GM21619 (cell line): ENCODE results near the gene FBXL16.

Experiments
- ATAC-seq: cut with Tn5 transposase; IDR thresholded peaks from one replicate; pipeline ENCODE4 v1.9.1; 2021; ENCODE audit not compliant: unreplicated experiment

The FBXL16 gene

DNA sequence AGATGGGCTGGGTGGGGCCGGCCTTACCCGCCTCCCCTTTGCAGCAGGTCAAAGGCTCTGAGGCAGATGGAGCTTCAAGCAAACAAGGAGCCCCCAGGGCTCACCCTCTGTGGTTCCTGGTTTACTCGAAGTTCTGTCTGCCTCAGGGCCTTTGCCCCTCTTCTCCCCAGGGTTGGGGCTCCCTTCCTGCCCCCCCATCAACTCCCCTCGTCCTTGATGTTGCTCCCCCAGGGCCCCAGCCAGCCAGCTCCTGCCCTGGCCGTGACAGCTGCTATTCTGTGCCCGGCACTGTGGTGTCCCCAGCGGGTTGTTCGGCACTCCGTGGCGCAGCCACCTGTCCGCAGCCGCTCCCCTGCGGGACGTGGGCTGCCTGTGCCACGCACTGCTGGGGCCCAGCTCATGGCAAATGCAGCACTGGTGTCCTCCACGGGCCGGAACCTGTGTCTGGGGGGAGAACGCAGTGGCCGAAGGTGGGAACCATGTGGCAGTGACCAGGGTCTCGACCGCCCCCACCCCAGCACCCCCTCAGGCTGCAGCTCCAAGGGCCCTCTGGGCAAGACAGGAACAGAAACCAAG is 5.0 kb upstream of the FBXL16 start:
- ATAC-seq, result no peak

DNA sequence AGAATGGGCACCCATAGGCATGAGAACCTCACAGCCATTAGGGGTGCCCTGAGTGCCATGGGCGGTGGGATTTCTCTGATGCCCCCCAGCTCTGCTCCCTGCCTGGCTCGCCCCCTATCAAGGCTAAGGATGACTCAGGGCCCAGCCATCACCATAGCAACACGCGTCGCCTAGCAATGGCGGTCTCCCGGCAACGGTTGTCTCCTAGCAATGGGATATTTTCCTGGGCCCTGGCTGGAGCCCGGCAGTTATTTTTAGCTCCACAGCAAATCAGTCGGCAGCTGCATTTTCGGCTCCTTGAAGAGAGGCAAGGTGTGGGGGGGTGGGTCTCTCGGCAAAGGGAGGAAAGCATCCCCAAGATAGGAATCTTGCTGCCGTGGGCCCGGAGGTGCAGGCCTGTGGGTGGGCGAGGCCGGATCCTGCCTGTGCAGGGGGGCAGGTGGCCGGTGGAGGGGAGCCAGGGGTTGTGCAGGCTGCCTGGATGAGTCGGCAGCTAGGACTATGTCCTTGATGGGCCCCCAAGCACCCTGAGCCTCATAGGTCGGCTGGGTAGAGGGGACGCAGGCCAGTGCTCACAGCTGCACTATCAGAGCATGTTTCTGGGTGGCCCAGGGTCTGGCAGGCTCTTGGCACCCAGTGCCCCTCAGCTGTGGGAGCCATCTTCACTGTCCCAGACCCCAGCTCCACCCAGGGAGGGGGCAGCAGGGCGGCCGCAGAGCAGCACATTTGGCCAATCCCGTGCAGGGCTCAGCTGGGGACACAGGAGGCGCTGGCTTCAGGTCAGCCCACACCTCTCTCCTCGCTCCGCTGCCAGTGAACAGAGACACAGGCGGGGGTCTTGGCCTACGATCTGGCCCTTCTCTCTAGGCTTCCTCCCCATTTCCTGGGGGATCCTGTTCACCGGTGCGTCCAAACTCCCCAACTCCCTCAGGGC is 4.2 kb upstream of the FBXL16 start:
- no peak for ATAC-seq

DNA sequence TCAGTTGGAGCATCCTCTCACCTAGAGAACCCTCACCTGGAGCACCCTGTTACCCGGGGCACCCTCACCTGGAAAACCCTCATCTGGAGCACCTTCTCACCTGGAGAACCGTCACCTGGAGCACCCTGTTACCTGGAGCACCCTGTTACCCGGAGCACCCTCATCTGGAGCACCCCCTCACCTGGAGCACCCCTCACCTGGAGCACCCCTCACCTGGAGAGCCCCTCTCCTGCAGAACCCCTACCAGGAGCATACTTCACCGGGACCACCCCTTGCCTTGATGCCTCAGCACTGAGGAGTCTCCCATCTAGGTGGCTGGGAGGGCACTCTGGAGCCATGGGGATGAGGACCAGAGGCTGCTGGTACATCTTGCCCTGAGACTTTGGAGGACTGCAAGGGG is 3.4 kb upstream of the FBXL16 start:
- ATAC-seq, result no peak

DNA sequence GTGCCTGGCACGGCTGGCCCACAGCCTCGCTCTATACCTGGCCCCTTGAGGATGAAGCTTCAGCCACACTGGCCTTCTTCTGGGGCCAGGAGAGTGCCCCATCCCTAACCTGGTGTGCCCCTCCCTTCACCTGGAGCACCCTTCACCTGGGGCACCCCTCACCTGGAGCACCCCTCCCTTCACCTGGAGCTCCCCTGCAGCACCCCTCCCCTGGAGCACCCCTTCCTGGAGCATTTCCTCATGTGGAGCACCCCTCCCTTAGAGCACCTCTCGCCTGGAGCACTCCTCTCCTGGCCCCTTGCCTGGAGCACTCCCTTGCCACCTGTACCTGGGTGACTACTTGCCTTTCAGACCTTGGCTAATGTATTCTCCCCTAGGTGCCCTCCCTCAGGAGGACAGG is 2.4 kb upstream of the FBXL16 start:
- ATAC-seq, result no peak

DNA sequence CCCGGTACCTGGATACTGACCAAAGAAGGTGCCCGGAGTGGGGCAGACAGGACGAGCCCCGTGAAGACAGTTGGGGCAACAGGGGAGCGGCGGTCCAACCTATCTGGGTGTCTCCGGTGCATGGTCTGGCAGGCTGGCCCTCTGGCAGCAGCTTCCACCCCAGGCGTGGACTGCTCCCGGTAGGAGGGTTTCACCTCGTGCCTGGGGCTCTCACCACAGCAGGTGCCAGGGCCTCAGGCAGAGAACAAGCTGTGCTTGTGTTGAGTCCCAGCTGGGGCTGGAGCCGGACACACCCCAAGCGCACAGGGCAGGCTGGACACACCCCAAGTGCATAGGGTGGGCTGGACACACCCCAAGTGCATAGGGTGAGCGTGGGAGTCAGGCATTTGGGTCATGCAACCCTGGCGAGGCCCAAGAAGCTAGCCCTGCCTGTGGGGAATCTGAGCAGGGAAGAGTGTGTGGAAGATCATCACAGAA is 1.5 kb upstream of the FBXL16 start:
- no peak for ATAC-seq

DNA sequence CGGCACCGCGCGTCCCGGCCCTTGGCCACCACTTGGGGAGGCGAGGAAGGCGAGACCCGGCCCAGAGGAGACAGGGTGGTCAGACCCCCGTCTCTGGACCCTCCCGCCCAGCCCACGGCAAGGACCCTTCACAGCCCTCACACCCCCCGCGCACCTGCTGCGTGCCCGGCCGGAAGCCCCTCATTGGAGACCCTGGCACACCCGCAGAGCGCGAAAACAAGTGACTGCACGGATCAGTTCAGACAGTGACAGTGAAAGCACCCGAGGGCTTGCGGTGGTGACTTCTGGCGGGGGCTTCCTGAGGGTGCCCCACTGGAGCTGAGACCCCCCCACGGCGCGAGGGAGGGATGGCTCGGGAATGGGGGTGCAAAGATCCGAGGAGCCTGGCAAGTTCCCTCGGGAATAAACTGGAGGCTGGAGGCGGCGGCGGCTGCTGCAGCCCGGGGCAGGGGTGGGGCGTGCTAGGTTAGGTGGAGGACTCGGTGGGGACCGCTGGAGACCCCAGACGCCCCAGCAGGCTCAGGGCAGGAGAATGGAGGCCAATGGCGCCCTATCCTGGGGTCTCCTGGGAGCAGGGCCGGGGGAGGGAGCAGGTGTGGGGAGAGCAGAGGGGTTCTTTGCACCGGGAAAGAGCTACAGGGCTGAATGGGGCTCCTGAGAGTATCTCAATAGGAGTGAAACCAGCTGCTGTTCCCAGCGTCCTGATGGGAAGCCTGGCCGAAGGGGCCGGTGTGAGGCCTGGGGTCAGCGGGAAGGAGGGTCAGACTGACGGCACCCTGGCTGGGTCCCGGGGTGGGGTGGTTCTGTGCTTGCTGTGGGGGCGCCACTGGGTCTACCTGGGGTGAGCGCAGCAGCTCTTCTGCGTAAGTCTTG is 824 bp upstream of the FBXL16 start:
- ATAC-seq, result no peak

DNA sequence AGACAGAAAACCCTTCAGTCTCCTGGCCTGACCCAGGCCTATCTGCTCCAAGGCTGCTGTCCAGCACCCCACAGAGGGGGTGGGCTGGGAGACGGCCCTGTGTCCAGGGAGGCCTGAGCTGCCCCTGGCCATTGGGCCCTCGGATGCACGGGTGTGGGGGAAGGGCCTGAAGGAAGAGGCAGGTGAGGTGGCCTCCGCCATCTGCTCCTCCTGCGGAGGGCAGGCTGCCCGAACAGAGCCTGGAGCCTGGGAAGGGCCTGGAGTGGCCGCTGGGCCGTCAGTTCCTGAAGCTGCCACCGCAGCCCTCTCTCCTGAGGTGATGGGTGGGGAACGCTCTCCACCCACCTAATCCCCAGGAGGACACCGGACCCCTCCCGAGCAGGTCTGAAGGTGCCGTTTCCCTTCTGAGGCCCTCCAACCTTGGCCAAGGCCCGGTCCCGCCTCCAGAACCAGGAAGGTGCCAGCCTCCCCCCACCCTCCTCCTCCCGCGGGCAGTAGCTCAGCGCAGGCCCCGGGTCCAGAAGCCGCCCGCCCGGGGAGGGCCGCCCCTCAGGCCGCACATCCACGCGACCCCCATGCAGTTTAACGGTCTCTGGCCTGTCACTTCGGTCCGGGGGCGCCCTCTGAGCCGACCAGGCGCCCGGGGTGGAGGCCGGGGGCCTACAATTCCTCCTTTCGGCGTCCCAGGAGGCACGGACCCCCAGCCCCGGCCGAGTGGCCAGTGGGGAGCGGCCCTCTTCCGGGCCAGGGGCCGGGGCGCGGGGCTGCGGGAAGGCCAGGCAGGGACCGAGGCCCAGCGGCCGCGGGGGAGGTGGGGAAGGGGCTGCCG is 835 bp downstream of the FBXL16 start:
- no peak for ATAC-seq

DNA sequence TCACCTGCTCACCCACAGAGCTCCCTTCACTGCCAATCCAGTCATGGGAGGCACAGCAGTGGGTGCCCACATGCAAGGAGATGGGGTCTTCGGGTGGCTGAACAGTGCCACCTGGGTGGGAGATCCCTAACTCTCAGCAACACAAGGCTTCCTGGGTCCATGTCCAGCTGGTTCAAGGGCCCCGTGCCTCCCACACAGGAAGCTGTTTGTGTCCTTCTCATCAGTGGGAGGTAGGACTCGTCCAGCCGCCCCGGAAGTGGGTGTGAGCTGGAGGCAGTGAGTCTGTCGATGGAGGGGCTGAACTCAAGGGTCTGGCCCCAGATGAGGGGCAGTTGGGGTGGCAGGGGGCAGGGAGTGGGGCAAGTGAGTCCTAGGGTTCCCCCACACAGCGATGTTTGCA is 1.6 kb downstream of the FBXL16 start:
- ATAC-seq, result no peak

DNA sequence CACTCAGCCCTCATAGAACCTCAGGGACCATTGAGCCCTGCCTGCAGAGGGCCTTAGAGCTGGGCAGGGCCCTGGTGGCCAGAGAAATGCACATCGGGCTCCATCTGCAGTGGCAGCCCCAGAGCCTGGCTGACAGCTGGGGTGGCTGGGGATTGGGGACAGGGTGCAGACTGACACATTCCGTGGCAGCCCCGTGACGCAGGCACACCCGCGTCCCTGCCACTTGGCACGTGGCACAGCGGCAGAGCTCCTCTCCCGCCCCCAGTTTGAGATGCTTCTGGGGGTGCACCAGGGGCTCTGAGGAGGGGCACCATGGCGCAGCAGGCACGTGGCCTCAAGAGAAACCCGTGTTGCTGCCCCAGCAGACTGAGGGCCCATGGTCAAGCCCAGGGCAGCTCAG is 2.2 kb downstream of the FBXL16 start:
- no peak for ATAC-seq

DNA sequence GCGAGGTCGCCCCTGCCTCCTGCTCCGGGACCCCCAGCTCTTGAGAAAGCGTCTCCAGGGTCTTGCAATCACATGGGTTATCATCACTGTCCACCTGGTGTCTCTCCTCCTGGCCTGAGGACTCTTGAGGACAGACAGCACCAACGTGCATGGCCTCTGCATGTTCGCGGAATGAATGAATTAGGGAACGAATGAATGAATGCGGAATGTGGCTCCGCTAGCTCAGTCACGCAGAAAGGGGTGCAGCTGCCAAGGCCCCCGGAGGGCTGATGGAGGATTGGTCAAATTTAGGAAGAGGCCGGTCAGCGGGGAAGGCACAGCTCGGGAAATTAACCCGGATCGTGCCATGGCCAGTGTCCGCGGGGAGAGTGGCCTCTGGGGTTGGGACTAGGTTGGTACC is 3.3 kb downstream of the FBXL16 start:
- no peak for ATAC-seq

DNA sequence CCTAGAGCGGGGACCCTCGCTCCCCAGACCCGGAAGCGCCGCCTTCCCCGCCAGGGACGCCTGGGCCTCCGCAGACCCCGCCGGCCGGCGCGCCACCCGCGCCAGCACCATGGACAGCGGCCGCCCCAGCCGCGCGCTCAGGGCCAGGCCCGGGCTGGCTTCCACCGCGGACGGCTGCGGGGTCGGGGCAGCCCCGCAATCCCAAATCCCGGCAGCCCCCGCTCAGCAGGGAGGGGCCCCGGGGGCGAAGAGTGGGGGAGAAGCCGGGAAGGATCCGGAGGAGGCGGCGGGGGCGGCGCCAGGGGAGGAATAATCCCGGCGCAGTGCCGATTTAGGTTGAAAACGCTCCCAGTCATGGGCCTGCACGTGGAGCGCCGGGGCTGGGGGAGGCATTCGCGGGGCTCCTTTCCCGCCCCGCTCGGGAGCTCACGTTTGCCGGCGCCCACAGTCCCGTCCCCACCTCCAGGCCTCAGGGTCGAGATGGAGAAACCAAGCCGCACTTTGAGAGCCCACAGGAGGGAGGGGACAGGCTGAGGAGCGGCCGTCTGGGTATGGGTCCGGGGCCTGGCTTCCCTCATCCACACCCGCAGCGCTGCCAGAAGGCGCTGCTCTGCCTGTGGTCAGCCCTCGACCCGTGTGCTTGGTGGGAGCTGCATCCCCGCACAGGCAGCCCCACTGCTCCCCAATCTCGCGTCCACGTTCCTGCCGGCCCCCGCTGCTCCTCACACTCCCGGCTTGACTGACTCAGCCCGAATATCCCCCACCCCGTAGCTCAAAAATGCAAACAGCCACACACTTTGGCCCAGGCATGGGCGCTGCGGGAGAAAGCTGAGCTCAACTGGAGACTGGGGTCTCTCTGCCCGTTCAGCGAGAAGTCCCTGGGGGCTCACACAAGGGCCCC is 4.7 kb downstream of the FBXL16 start:
- ATAC-seq, result no peak

DNA sequence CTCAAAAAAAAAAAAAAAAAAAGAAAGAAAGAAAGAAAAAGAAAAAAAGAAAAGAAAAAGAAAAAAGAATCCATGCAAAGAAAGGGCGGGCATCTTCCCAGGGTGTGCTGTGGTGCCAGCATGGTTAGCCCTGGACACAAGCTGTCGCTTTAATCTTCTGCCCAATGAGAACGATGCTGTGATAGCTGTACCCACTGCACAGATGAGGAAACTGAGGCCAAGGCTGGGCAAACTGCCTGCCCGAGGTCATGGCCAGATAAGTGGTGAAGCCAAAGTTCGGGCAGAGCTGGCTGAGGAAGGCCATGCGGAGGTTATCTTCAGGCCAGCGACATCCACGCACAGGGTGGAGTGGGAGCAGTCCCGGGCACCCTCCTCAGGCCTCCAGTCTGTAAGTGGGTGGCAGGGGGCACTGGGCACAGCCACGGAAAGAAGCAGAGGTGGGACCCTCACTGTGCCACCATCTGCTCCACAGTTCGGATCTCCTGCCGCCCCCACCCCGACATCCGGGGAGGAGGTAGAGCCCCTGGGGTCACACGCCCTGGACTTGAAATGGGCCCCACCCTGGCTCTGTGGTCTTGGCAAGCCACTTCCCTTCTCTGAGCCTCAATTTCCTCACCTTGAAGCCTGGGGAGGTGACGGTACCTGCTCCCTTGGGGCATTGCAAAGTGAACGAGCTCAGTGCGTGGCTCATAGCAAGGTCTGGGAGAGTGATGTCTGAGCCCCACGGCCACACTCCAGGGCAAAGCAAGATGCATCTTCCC is 6.5 kb downstream of the FBXL16 start:
- no peak for ATAC-seq

DNA sequence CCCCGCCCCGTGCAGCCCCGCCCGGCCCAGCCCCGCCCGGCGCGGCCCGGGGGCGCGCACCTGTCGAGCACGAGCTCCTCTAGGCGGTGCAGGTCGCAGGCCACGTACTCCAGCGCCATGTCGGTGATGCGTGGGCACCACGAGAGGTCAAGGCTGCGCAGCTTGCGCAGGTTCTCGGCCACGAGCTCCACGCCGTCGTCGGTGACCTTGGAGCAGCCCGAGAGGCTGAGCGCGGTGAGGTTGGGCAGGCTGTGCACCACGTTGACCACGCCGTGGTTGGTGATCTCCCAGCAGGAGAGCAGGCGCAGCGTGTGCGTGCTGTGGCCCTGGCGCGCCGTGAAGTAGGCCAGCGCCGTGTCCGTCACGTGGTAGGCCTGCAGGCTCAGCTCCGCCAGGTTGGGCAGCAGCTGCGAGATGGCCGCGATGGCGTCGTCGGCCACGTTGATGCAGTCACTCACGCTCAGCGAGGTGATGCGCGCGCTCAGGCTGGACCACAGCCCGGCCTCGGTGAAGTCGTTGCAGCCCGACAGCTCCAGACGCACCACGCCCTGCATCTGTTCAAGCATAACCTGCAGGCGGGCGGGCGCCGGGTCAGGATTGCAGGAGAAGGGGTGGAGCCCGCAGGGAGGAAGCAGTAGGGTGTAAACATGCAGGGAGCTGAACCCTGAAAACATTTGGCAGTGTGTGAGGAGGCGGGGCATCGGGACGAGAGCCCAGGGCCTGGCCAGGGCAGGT is 10.1 kb downstream of the FBXL16 start:
- ATAC-seq, result no peak

DNA sequence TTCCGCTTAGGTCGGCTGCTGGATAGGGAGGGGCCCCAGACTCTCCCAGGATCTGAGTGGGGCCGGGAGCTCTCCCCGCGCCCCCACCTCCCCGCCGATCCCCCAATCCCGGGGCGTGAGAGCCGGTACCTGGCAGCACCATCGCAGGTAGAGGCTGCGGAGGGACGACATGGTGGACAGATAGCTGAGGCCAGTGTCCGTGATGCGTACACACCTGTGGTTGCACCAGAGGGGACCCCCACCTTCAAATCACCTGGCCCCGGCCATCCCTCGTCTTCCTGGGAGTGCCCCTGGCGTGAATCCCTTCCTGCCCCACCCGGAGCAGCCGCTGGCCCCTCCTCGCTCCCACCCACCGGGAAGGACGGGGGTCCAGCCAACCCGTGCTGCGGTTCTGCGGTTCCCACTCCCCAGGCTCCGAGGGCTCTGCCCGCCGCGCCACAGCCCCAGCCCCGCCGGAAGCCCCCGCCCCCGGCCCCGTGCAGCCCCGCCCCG is 10.7 kb downstream of the FBXL16 start:
- ATAC-seq, result no peak

DNA sequence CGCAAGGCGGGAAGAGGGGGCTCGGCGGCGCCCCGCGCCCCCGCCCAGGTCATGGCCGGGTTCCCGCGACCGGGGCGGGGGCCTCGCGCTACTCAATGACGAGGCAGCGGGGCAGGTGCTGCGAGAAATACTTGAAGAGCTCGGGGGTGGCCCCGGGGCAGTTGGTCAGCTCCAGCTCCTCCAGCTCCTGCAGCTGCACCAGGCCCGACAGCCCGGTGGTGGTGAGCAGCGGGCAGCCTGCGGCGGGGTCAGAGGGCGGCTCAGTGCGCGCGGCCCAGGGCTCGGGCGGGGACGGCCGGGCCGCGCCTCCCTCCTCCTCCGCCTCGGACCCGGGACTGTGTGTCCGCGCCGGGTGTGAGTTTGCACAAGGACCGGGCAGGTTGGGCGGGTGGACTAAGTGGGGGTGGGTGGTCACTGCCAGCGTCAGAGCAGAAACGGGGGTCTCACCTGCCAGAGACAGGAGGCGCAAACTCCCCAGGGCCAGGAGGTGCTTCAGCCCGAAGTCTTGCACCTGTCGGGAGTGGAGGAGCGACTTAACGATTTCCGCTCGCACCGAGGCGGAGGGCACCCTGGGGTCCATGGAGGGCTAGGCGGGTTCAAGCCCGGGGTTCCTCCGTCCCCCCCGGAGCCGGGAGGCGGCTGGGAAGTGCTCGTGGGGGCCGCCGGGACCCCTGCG is 11.3 kb downstream of the FBXL16 start:
- no peak for ATAC-seq

DNA sequence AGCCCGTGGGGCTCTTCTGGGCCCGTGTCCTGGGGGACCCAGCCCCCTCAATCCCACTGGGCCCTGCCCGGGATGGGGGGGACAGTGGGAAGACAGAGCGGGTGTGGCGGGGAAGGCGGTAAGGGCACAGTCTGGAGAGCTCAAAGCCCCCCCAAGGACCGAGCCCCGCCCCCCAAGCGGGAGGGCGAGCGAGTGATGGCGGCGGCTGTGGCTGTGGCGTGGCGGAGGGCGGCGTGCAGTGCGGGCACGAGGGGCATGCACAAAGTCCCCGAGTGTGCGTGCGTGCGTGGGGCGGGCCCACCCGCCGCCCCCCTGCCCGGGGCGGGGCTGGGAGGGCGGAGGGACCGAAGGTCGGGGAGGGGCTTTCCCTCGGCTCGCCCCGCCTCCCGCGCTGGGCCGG is 11.8 kb downstream of the FBXL16 start:
- ATAC-seq, result no peak

DNA sequence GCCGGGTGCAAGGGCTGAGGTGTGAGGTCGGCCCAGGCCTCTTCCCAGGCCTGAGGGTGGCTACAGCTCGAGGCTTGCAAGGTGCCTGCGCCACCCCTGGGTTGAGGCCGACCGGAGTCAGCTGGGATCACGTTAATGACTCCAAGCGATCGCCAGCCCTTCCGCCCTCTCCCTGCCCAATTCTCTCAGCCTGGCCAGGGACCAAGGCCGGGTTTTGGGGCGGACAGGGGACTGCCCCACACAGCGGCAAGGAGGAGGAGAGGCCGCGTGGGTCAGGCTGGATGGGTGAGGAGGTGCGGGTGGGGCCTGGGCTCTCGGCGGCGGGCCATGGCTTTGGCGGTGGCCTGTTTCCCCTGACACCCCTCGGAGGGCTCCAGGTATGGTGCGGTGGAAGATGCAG is 12.2 kb downstream of the FBXL16 start:
- no peak for ATAC-seq
